Loucy (cell line): ENCODE measurements around the gene RGMA.

Experiments used
- H2AFZ ChIP-seq: fragments of 200-600 bp; sonication (generic); 2 replicates; pipeline ENCODE4 v1.6.0; 2016; ENCODE audit warnings: antibody characterized with exemption, mild to moderate bottlenecking, low read length, moderate library complexity
- H3F3A ChIP-seq: fragments of 200-600 bp; 2 replicates; pipeline ENCODE4 v1.6.0; 2016; ENCODE audit warnings: antibody characterized with exemption, low read depth, mild to moderate bottlenecking
- H3K27me3 ChIP-seq: fragments of 200-600 bp; sonication (generic); 2 replicates; pipeline ENCODE4 v1.6.1; 2014; ENCODE audit warnings: low read length, mild to moderate bottlenecking; ENCODE audit not compliant: insufficient read depth, poor library complexity, severe bottlenecking
- H3K36me3 ChIP-seq: fragments of 200-600 bp; sonication (generic); 2 replicates; pipeline ENCODE4 v1.6.1; 2016; ENCODE audit warnings: low read length; ENCODE audit not compliant: insufficient read depth
- H3K4me1 ChIP-seq: fragments of 200-600 bp; sonication (generic); 2 replicates; pipeline ENCODE4 v1.5.1; 2014; ENCODE audit warnings: low read length, mild to moderate bottlenecking; ENCODE audit not compliant: insufficient read depth, poor library complexity, severe bottlenecking
- H3K4me2 ChIP-seq: fragments of 200-600 bp; sonication (generic); 2 replicates; pipeline ENCODE4 v1.6.0; 2014; ENCODE audit warnings: antibody characterized with exemption, low read length, low read depth, mild to moderate bottlenecking; ENCODE audit not compliant: poor library complexity, severe bottlenecking
- H3K4me3 ChIP-seq: fragments of 200-600 bp; sonication (generic); 2 replicates; pipeline ENCODE4 v1.5.1; 2014; ENCODE audit warnings: low read length, mild to moderate bottlenecking, mixed read lengths; ENCODE audit not compliant: poor library complexity, severe bottlenecking
- H3K79me2 ChIP-seq: fragments of 200-600 bp; sonication (generic); 2 replicates; pipeline ENCODE4 v1.6.1; 2014; ENCODE audit warnings: low read length; ENCODE audit not compliant: insufficient read depth
- H3K9ac ChIP-seq: fragments of 200-600 bp; sonication (generic); 2 replicates; pipeline ENCODE4 v1.6.0; 2014; ENCODE audit warnings: mild to moderate bottlenecking, low read depth, low read length, moderate library complexity; ENCODE audit not compliant: poor library complexity, severe bottlenecking
- H3K9me2 ChIP-seq: fragments of 200-600 bp; sonication (generic); replicated peaks from 2 replicates; pipeline ENCODE4 v1.6.1; 2016; ENCODE audit warnings: low read depth, low read length, mixed read lengths
- H3K9me3 ChIP-seq: fragments of 200-600 bp; sonication (generic); 2 replicates; pipeline ENCODE4 v1.6.1; 2014; ENCODE audit warnings: mild to moderate bottlenecking, antibody characterized with exemption, low read length, low read depth; ENCODE audit not compliant: insufficient read depth
- H4K20me1 ChIP-seq: fragments of 200-600 bp; sonication (generic); 2 replicates; pipeline ENCODE4 v1.6.0; 2014; ENCODE audit warnings: antibody characterized with exemption, low read length, mild to moderate bottlenecking; ENCODE audit not compliant: insufficient read depth, poor library complexity, severe bottlenecking
- EZH2phosphoT487 ChIP-seq: fragments of 200-600 bp; IDR thresholded peaks from 2 replicates; pipeline ENCODE4 v1.6.1; 2018; ENCODE audit warnings: antibody characterized with exemption, mild to moderate bottlenecking, moderate library complexity, borderline replicate concordance
- TF ChIP-seq, protein P1 (sequence below): fragments of 200-600 bp; sonication (generic); conservative IDR thresholded peaks from 2 replicates; pipeline ENCODE4 v1.5.1; 2014; ENCODE audit warnings: mild to moderate bottlenecking, antibody characterized with exemption, low read length

Gene RGMA

DNA sequence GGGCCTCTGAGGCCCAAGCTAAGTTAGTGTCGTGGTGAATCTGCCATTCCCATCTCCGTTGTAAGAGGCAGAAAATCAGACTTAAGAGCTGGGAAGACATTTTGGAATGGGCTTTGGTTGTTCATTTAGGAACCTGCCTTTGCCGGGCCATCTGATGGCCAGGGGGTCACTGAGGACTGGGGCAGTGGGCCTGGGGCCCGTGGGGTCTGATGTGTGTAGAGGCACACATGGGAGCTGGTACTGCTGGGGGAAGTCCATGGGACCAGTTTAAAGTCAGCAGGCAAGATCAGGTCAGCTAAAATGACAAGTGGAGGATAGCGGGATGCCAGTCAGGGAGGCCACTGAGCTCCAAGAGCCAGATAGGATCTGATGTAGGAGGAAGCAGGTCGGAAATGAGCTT, 38.3 kb upstream of the RGMA start:
- Histone ChIP-seq H3K79me2 (no peaks in the 10 kb centered on the region), H2AFZ (no peak overlapping the region), H3F3A (no peaks in the 10 kb centered on the region), H3K4me2 (no peak overlapping the region), H4K20me1 (no peaks in the 10 kb centered on the region), H3K9ac (no peak overlapping the region), H3K4me3 (no peak overlapping the region), H3K36me3 (no peaks in the 10 kb centered on the region), H3K27me3 (no peaks in the 10 kb centered on the region), H3K4me1 (no peaks in the 10 kb centered on the region), H3K9me3 (no peaks in the 10 kb centered on the region), H3K9me2 (no peaks in the 10 kb centered on the region)
- TF ChIP-seq, protein P1, sequence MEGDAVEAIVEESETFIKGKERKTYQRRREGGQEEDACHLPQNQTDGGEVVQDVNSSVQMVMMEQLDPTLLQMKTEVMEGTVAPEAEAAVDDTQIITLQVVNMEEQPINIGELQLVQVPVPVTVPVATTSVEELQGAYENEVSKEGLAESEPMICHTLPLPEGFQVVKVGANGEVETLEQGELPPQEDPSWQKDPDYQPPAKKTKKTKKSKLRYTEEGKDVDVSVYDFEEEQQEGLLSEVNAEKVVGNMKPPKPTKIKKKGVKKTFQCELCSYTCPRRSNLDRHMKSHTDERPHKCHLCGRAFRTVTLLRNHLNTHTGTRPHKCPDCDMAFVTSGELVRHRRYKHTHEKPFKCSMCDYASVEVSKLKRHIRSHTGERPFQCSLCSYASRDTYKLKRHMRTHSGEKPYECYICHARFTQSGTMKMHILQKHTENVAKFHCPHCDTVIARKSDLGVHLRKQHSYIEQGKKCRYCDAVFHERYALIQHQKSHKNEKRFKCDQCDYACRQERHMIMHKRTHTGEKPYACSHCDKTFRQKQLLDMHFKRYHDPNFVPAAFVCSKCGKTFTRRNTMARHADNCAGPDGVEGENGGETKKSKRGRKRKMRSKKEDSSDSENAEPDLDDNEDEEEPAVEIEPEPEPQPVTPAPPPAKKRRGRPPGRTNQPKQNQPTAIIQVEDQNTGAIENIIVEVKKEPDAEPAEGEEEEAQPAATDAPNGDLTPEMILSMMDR: no peak
- TF ChIP-seq EZH2phosphoT487: no peak

GRCh38 chr15:93126599-93126998, 37.6 kb upstream of the RGMA start:
- Histone ChIP-seq H4K20me1 (no peaks in the 10 kb centered on the region), H3K27me3 (no peaks in the 10 kb centered on the region), H3K4me1 (no peaks in the 10 kb centered on the region), H3K79me2 (no peaks in the 10 kb centered on the region), H3F3A (no peaks in the 10 kb centered on the region), H3K9me3 (no peaks in the 10 kb centered on the region), H3K4me3 (no peak overlapping the region), H2AFZ (no peak overlapping the region), H3K4me2 (no peak overlapping the region), H3K9me2 (no peaks in the 10 kb centered on the region), H3K36me3 (no peaks in the 10 kb centered on the region), H3K9ac (no peak overlapping the region)
- TF ChIP-seq, protein P1: no peak
- no peak for TF ChIP-seq EZH2phosphoT487

DNA sequence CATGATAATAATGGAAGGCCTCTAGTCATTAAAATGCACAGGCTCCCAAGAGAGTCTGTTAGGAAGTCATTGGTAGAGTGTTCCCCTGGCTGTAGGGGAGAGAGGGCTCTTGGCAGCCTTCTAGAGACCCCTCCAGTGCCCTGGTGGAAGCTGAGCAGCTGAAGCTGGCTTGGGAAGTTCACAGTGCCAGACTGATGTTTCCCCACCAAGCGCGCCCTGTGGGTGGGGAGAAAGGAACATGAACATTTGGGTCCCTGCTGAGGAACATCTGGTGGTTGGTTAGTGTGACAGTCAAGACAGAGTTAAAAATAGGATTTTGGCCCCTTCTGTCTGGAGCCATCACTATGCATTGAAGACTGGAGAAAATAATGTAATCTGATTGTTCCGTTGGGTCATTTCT, 37.1 kb upstream of the RGMA start:
- no peak overlapping the region for H3K4me2 ChIP-seq
- no peak overlapping the region for H3K9ac ChIP-seq
- H3K9me2 ChIP-seq: no peaks in the 10 kb centered on the region

More for the DNA sequence above, 37.1 kb upstream of the RGMA start:
- Histone ChIP-seq H3K4me1 (no peaks in the 10 kb centered on the region), H3K27me3 (no peaks in the 10 kb centered on the region), H3F3A (no peaks in the 10 kb centered on the region), H2AFZ (no peak overlapping the region), H3K9me3 (no peaks in the 10 kb centered on the region), H4K20me1 (no peaks in the 10 kb centered on the region), H3K36me3 (no peaks in the 10 kb centered on the region), H3K79me2 (no peaks in the 10 kb centered on the region), H3K4me3 (no peak overlapping the region)
- TF ChIP-seq, protein P1: no peak
- TF ChIP-seq EZH2phosphoT487: no peak
